Panc1 (cell line): Measurements from ENCODE around the gene JUN. TPM values are rescaled to one million over a fixed set of nuclear protein-coding genes. Genes with fewer than 3 reads are reported as not detected.

ENCODE experiments used
- ATAC-seq: fragments of 200-7000 bp; cut with Tn5 transposase; 2 replicates; pipeline ENCODE4 v1.9.1; 2020; ENCODE audit warnings: mild to moderate bottlenecking, moderate library complexity
- BruUV-seq: library from RNA; stranded (reverse); fragments of 400-500 nt; replicated peaks from 2 replicates; lab custom pipeline; 2021; lab: Mats Ljungman, UMichigan
- CTCF ChIA-PET: fragments of 300-600 bp; sonication (Branson Sonifier 250); formaldehyde crosslinking; loops from one replicate; lab custom pipeline; 2022; ENCODE audit warnings: antibody characterized with exemption; lab: Charles Lee
- POLR2A ChIA-PET: fragments of 300-600 bp; sonication (Branson Sonifier 250); formaldehyde crosslinking; loops from one replicate; lab custom pipeline; 2022; ENCODE audit warnings: antibody characterized with exemption; lab: Charles Lee
- DNase-seq: peaks from one replicate; pipeline ENCODE4 v3.0.0-alpha.2; 2010; ENCODE audit warnings: low read depth, low spot score
- H3K27ac ChIP-seq: 2 replicates; pipeline ENCODE4 v1.5.1; 2011; ENCODE audit warnings: mild to moderate bottlenecking, low read length, inconsistent platforms
- H3K27me3 ChIP-seq: fragments of 200-500 bp; sonication (Bioruptor generic); 2 replicates; pipeline ENCODE4 v1.6.0; 2014; ENCODE audit warnings: low read length, inconsistent platforms; ENCODE audit not compliant: control insufficient read depth, insufficient read depth
- H3K36me3 ChIP-seq: fragments of 200-500 bp; sonication (Bioruptor generic); 2 replicates; pipeline ENCODE4 v1.5.1; 2014; ENCODE audit warnings: inconsistent platforms, mild to moderate bottlenecking, low read length, moderate library complexity; ENCODE audit not compliant: control insufficient read depth, insufficient read depth
- H3K4me1 ChIP-seq: 2 replicates; pipeline ENCODE4 v1.5.1; 2011; ENCODE audit warnings: inconsistent platforms, mild to moderate bottlenecking, low read length, moderate library complexity; ENCODE audit not compliant: control insufficient read depth, insufficient read depth
- H3K4me3 ChIP-seq, 2 experiments: 2 replicates each; pipeline ENCODE4 v1.5.1; 2011 to 2012; ENCODE audit warnings: low read depth in 2 of 2, low read length in 2 of 2, mild to moderate bottlenecking in 2 of 2, inconsistent platforms in 1 of 2, moderate library complexity in 1 of 2
- H3K9me3 ChIP-seq: fragments of 200-500 bp; sonication (Bioruptor generic); 2 replicates; pipeline ENCODE4 v1.5.1; 2014; ENCODE audit warnings: low read depth, mild to moderate bottlenecking, inconsistent platforms, low read length, moderate library complexity; ENCODE audit not compliant: control insufficient read depth, insufficient read depth
- CTCF ChIP-seq: fragments of 450-650 bp; IDR thresholded peaks from 2 replicates; pipeline ENCODE4 v1.5.1; 2017; ENCODE audit warnings: mild to moderate bottlenecking
- POLR2AphosphoS5 ChIP-seq: IDR thresholded peaks from 2 replicates; pipeline ENCODE4 v1.6.1; 2012; ENCODE audit warnings: mild to moderate bottlenecking, low read depth, low read length, moderate library complexity
- REST ChIP-seq, 2 experiments: IDR thresholded peaks; 2 replicates each; pipeline ENCODE4 v1.6.1; 2011 to 2012; ENCODE audit warnings: low read depth in 2 of 2, control low read depth in 1 of 2, low read length in 1 of 2, mild to moderate bottlenecking in 1 of 2, moderate library complexity in 1 of 2; ENCODE audit not compliant: insufficient read depth in 1 of 2
- SIN3A ChIP-seq: IDR thresholded peaks from 2 replicates; pipeline ENCODE4 v1.6.1; 2012; ENCODE audit warnings: low read depth, mild to moderate bottlenecking, low read length, moderate library complexity, borderline replicate concordance; ENCODE audit not compliant: insufficient read depth
- TCF7L2 ChIP-seq: IDR thresholded peaks from 2 replicates; pipeline ENCODE4 v1.6.1; 2011; ENCODE audit warnings: mild to moderate bottlenecking, low read depth, low read length, inconsistent platforms
- in situ Hi-C: cut with HindIII; loops from 2 replicates; pipeline ENCODE4 v1.10.0; 2016; ENCODE audit warnings: low sequenced_read_pairs, low pct_unique_long_range_greater_than_20kb
- intact Hi-C: fragments of 100-400 bp; cut with micrococcal nuclease; formaldehyde crosslinking; loops from one replicate; pipeline ENCODE4 v1.10.0; 2022; ENCODE audit not compliant: unreplicated experiment
- total RNA-seq: library from RNA; stranded (reverse); gene quantifications from one replicate; pipeline ENCODE4 v1.2.1, GENCODE V29; 2021; ENCODE audit not compliant: unreplicated experiment

Gene JUN
- total RNA-seq, 1 experiment from 2014 or later = 70.0 TPM

GRCh38 chr1:58798910-58799442 lies 15.1 kb upstream of the JUN start:
- no peak for ATAC-seq
- ChIA-PET CTCF (no interaction called here), POLR2A (interaction anchor here (0.6 kb wide), 1 partner anchor 1791 kb away, joined by 6 read pairs; no protein-coding TSS in a partner anchor)
- in situ Hi-C loops (no loop called here), intact Hi-C loops (no loop called here)
- no peaks in the 10 kb centered on the region for H3K36me3 ChIP-seq
- H3K9me3 ChIP-seq = no peaks in the 10 kb centered on the region
- TF ChIP-seq TCF7L2 = no peak
- no peak for TF ChIP-seq REST (IDR thresholded peaks at IDR 0.05; ENCODE audit: insufficient read depth in 1 of 2, low read depth in 2 of 2, low read length in 1 of 2)
- no peak for TF ChIP-seq SIN3A
- no peak for TF ChIP-seq CTCF
- TF ChIP-seq POLR2AphosphoS5 = no peak
- no peak overlapping the region for H3K4me3 ChIP-seq
- H3K4me1 ChIP-seq = no peaks in the 10 kb centered on the region
- DNase-seq = no peak
- no peaks in the 10 kb centered on the region for H3K27me3 ChIP-seq
- no peak overlapping the region for H3K27ac ChIP-seq
- BruUV-seq = no TSS peak

- CTCF ChIA-PET = no interaction called here
- no peak for TF ChIP-seq TCF7L2
- no peak for TF ChIP-seq SIN3A
- no peak for TF ChIP-seq REST (IDR thresholded peaks at IDR 0.05; ENCODE audit: insufficient read depth in 1 of 2, low read depth in 2 of 2, low read length in 1 of 2)
- TF ChIP-seq POLR2AphosphoS5 = no peak
- no peak for TF ChIP-seq CTCF
- Histone ChIP-seq H3K4me1 (no peaks in the 10 kb centered on the region), H3K9me3 (no peaks in the 10 kb centered on the region), H3K36me3 (no peaks in the 10 kb centered on the region), H3K27me3 (no peaks in the 10 kb centered on the region), H3K27ac (0 out of 2 replicates have a peak overlapping the region, but pooled peaks have one; percentile 7), H3K4me3 (no peak overlapping the region)
- in situ Hi-C loops (no loop called here), intact Hi-C loops (no loop called here)
- POLR2A ChIA-PET = no interaction called here
- no peak for DNase-seq
- no TSS peak for BruUV-seq
- no peak for ATAC-seq
These were observed 12.6 kb upstream of the JUN start for GRCh38 chr1:58796416-58796815.
